Adipose tissue (tissue), 3 donors: Measurements from ENCODE around the gene CASP2. TPM values are rescaled to one million over a fixed set of nuclear protein-coding genes. Genes with fewer than 3 reads are reported as not detected.
"Not testable (repeated sequence)": the region's sequence is repeated elsewhere in the genome, so short reads cannot be mapped to it uniquely, and the experiment has no call there.

Source experiments
- H3K27ac ChIP-seq: one replicate; pipeline ENCODE4 v1.5.1; 2013; ENCODE audit warnings: low read depth, low read length
- WGBS, 3 donors: extraction: QIAGEN DNeasy Blood & Tissue Kit; methylation state at CpG; one replicate each; pipeline ENCODE4 v1.1.7; 2013; 5-methylcytosine and 5-hydroxymethylcytosine counted together
- polyA plus RNA-seq, 3 donors: library from polyadenylated mRNA; stranded (reverse); fragments of 200-250 nt; gene quantifications; one replicate each; pipeline ENCODE4 v1.2.3, GENCODE V29; 2013
- donor health status: healthy with polysubstance abuse.
- donor health status: Bipolar disorder and iron deficiency.
- donor health status: healthy.

Gene CASP2
- polyA plus RNA-seq, 3 donors: 4.2 to 6.1 (median 5.4) TPM

- H3K27ac ChIP-seq: no peak overlapping the region
- WGBS, 3 donors: 67 to 80% (median 70%) methylated on average over 17 of the region's 17 CpGs
Observed at GRCh38 chr7:143287339-143287934, 714 bp upstream of the CASP2 start.

- H3K27ac ChIP-seq: no peak overlapping the region
- 1 to 2% (median 2%) methylated on average over 11 of the region's 11 CpGs for WGBS, 3 donors
Observed at GRCh38 chr7:143288836-143289235, 685 bp downstream of the CASP2 start.

DNA sequence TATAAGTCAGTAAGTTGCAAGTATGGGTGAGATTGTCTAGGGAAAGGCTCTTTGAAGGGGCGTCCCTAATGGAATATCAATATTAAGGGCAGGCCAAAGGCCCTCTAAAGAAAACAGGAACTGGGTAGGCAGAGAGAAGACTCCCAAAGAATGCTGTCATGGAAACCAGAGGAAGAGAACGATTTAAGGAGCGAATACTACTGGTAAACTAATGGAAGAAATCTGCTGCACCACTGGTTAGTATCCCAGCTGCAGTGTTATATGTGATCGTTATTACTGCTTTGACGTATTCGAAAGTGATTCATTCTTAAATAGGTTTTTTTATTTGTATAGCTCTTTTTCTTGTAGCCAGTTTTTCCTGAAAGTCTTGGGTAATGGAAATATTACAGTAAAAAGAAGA is 1.3 kb downstream of the CASP2 start:
- 18 to 39% (median 27%) methylated on average over 6 of the region's 6 CpGs for WGBS, 3 donors

DNA sequence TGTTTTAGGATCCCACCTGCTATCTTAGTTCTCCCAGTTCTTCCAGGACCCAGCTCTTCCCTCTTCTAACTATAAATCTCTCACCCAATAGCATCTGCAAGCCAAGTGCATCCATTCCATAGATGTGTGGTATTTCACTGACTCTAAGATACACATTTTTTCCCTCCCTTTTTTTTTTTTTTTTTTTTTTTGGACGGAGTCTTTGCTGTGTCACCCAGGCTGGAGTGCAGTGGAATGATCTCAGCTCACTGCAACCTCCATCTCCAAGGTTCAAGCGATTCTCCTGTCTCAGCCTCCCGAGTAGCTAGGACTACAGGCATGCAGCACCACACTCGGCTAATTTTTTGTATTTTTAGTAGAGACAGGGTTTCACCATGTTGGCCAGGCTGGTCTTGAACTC is 1.7 kb downstream of the CASP2 start:
- not testable (repeated sequence) for H3K27ac ChIP-seq
- WGBS, 3 donors: 55 to 69% (median 56%) methylated on average over 4 of the region's 4 CpGs

More for the DNA sequence above, 1.3 kb downstream of the CASP2 start:
- H3K27ac ChIP-seq: no peak overlapping the region

- 70 to 86% (median 78%) methylated on average over 4 of the region's 4 CpGs for WGBS, 3 donors
- H3K27ac ChIP-seq: no peak overlapping the region
Observed at GRCh38 chr7:143290293-143290692, 2.1 kb downstream of the CASP2 start.

DNA sequence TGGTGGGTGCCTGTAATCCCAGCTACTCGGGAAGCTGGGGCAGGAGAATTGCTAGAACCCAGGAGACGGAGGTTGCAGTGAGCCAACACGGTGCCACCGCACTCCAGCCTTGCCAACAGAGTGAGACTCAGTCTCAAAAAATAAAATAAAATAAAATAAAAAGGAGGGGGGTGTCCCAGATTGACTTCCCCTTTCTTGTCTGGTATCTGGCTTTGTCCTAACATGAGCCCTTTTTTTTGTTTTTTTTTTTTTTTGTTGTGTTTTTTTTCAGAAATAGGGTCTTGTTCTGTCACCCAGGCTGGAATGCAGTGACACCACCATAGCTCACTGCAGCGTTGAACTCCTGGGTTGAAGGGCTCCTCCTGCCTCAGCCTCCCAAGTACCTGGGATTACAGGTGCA is 4.7 kb downstream of the CASP2 start:
- no peak overlapping the region for H3K27ac ChIP-seq
- 93 to 94% (median 93%) methylated on average over 5 of the region's 5 CpGs for WGBS, 3 donors

DNA sequence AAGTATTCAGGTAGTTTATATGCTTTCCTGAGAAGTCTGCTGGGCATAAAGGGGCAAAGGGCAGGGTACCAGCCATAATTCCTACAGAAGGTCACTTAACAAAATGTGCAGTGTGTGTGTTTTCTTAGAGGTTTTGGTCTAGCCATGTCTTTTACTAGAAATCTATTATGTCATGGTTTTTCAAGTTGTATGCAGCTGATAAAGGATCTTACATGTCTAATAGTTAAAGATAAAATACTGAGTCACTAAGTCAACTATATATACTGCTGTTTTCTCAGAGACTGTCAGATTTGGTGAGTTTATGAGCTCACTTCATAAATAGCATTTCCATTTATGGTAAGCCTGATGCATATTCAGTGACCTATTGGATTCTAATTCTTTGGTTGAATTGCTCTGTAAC is 7.7 kb downstream of the CASP2 start:
- H3K27ac ChIP-seq: no peak overlapping the region

GRCh38 chr7:143296686-143297085 is 8.5 kb downstream of the CASP2 start:
- WGBS, 3 donors: 27 to 62% (median 35%) methylated on average over 2 of the region's 2 CpGs
- no peak overlapping the region for H3K27ac ChIP-seq

GRCh38 chr7:143299346-143299745 is 11.2 kb downstream of the CASP2 start:
- H3K27ac ChIP-seq: no peak overlapping the region
- WGBS, 3 donors: 83 to 90% (median 90%) methylated on average over 2 of the region's 2 CpGs

GRCh38 chr7:143299840-143300239 is 11.7 kb downstream of the CASP2 start:
- no peak overlapping the region for H3K27ac ChIP-seq
- WGBS, 3 donors: 48 to 70% (median 70%) methylated on average over 8 of the region's 8 CpGs

GRCh38 chr7:143300959-143301935 is 13.1 kb downstream of the CASP2 start:
- no peak overlapping the region for H3K27ac ChIP-seq
- 54 to 74% (median 58%) methylated on average over 8 of the region's 8 CpGs for WGBS, 3 donors

DNA sequence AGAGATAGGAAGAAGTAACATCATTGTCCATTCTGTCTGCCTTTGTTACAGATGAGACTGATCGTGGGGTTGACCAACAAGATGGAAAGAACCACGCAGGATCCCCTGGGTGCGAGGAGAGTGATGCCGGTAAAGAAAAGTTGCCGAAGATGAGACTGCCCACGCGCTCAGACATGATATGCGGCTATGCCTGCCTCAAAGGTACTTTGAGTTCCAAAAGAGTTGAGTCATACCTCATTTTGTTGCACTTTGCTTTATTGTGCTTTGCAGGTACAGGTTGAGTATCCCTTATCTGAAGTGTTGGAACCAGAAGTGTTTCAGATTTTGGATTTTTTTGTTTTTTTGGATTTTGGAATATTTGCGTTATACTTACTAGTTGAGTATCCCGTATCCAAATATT is 15.6 kb downstream of the CASP2 start:
- WGBS, 3 donors: 95 to 97% (median 95%) methylated on average over 10 of the region's 10 CpGs
- no peak overlapping the region for H3K27ac ChIP-seq

DNA sequence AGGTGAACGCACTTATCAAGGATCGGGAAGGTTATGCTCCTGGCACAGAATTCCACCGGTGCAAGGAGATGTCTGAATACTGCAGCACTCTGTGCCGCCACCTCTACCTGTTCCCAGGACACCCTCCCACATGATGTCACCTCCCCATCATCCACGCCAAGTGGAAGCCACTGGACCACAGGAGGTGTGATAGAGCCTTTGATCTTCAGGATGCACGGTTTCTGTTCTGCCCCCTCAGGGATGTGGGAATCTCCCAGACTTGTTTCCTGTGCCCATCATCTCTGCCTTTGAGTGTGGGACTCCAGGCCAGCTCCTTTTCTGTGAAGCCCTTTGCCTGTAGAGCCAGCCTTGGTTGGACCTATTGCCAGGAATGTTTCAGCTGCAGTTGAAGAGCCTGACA is 16.8 kb downstream of the CASP2 start:
- 86 to 90% (median 88%) methylated on average over 6 of the region's 6 CpGs for WGBS, 3 donors
- H3K27ac ChIP-seq: no peak overlapping the region

GRCh38 chr7:143305423-143306070 is 17.4 kb downstream of the CASP2 start:
- no peak overlapping the region for H3K27ac ChIP-seq
- 33 to 67% (median 61%) methylated on average over 10 of the region's 10 CpGs for WGBS, 3 donors

GRCh38 chr7:143308632-143309031 is 20.5 kb downstream of the CASP2 start:
- WGBS, 3 donors: 89 to 96% (median 94%) methylated on average over 2 of the region's 2 CpGs
- no peak overlapping the region for H3K27ac ChIP-seq

DNA sequence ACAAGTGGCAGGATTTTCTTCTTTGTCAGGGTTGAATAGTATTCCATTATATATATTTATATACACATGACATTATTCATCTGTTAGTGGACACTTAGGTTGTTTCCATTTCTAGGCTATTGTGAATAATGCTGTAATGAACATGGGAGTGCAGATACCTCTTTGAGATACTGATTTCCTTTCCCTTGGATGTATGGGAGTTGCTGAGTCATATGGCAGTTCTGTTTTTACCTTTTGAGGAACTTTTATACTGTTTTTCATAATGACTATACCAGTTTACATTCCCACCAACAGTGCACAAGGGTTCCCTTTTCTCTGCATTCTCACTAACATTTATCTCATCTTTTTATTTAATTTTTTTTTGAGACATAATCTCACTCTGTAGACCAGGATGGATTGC is 26.0 kb downstream of the CASP2 start:
- no peak overlapping the region for H3K27ac ChIP-seq

GRCh38 chr7:143315776-143316175 is 27.6 kb downstream of the CASP2 start, which contains the start of gene CLCN1:
Gene CLCN1 (plus strand): TSS chr7:143316111. CDS start chr7:143316213, 102 bp downstream.
- WGBS, 3 donors: 82 to 86% (median 86%) methylated on average over 5 of the region's 5 CpGs

GRCh38 chr7:143316492-143316891 is 28.3 kb downstream of the CASP2 start:
- 56 to 84% (median 57%) methylated on average over 4 of the region's 4 CpGs for WGBS, 3 donors
- H3K27ac ChIP-seq: no peak overlapping the region

More at GRCh38 chr7:143315776-143316175, 27.6 kb downstream of the CASP2 start, which contains the start of gene CLCN1:
- no peak within 1 kb of the TSS for H3K27ac ChIP-seq

GRCh38 chr7:143318661-143319060 is 30.5 kb downstream of the CASP2 start:
- WGBS, 3 donors: 28 to 61% (median 49%) methylated on average over 5 of the region's 5 CpGs
- no peak overlapping the region for H3K27ac ChIP-seq
